Posterior vena cava (tissue), 2 donors: ENCODE measurements around the gene TKTL2. TPM values are rescaled to one million over a fixed set of nuclear protein-coding genes. Genes with fewer than 3 reads are reported as not detected.

Experiments
- DNase-seq: peaks from one replicate; pipeline ENCODE4 v3.0.0-alpha.2; 2020; ENCODE audit warnings: low spot score
- intact Hi-C, 2 donors: fragments of 100-400 bp; cut with DNase I; formaldehyde crosslinking; loops; one replicate each; pipeline versions ENCODE4 v1.14.1 to v1.14.2; 2022 to 2023
- long read RNA-seq, 2 donors: library from polyadenylated mRNA; unstranded; transcript quantifications; one replicate each; pipeline ENCODE4 v2.0.0, GENCODE V29; 2020 to 2021
- total RNA-seq, 2 donors: library from RNA; stranded (reverse); fragmentation: NEBNext Ultra II Directional; extraction: Animal tissue kit (Norgen Biotek cat#: 25700); gene quantifications; one replicate each; pipeline ENCODE4 v1.2.1, GENCODE V29; 2021
- donor health status: DM: yes; HTN: yes; CAD: no.
- donor health status: DM: yes; HTN: yes; CAD: no.

Gene TKTL2, protein sequence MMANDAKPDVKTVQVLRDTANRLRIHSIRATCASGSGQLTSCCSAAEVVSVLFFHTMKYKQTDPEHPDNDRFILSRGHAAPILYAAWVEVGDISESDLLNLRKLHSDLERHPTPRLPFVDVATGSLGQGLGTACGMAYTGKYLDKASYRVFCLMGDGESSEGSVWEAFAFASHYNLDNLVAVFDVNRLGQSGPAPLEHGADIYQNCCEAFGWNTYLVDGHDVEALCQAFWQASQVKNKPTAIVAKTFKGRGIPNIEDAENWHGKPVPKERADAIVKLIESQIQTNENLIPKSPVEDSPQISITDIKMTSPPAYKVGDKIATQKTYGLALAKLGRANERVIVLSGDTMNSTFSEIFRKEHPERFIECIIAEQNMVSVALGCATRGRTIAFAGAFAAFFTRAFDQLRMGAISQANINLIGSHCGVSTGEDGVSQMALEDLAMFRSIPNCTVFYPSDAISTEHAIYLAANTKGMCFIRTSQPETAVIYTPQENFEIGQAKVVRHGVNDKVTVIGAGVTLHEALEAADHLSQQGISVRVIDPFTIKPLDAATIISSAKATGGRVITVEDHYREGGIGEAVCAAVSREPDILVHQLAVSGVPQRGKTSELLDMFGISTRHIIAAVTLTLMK
- under 1 TPM in 1 of 2 donors, not detected in 1; 0.14 TPM for total RNA-seq
- long read RNA-seq, donor 1 = 0 reads
- long read RNA-seq, donor 2 = 0 reads

DNA sequence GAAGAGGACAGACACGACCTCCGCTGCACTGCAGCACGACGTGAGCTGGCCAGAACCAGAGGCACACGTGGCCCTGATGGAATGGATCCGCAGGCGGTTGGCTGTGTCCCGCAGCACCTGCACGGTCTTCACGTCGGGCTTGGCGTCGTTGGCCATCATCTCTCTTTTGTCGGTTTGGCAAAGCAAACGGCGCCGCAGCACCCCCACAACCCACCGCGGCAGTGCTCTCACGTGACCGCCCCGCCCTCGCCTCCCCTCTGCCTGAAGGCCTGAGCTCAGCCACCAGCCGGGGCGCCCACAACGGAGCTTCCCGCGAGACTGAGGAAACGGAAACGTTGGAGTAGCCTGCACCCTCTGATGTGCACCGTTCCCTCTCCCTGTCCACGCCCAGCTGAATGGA, at the start of gene TKTL2:
Gene TKTL2, minus strand, starts transcription at position 179 of the 400 bp plus-strand sequence. Its CDS starts 20 bp downstream, at position 159.
- intact Hi-C loops = no loop called here
- DNase-seq = no peak

DNA sequence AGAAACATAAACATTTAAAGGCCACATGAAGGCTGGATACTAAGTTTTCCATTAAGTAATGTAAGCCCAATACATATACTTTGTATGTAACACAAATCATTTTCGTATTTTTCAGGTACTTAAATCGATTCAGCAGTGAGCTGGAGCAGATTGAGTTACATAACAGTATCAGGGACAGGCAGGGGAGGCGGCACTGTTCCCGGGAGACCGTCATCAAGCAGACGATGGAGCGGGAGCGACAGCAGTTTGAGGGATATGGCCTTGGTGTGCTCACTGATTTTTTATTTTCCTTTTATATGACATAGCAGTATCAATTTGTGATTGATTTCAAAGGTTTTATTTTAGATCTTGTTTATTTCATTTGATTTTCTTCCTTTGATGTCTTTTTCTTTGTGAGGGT, 41.6 kb upstream of the TKTL2 start:
- no peak for DNase-seq
- intact Hi-C loops = no loop called here

DNA sequence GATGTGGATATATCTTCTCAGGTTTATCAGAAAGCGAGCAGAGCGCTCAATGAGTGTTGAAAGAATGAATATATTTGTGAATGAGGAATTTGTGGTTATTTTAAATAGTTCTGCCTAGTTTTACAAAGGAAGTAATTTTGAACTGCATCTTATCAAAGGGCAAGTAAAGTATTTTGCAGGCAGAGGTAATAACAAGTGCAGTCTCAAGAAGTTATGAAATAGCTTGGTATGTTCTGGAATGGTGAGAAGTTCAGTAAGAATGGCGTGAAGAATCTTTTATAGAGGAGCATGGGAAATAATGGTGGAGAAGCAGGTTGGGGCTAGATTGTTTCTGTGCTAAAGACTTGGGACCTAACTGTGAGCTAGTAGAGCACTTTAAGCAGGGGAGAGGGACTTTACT, 31.8 kb upstream of the TKTL2 start:
- DNase-seq = no peak
- intact Hi-C loops = no loop called here

DNA sequence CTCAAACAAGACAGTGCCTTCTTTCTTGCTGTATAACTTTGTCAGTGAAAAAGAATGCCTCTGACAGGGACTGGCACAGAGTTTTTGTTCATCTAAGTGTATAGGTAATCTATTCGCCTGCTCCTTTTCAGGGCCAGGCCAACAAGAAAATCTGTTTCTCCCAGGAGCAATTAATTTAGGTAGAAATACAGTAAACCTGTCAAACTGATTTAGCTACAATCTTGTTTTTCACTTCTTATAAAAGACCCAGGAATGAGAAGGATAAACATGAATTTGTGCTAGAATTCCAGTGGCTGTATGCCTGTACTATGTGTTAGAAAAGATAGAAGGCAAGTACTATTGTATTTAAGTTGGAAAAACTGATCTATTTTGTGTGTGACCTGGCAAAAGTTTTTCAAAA, 27.0 kb upstream of the TKTL2 start:
- no peak for DNase-seq
- intact Hi-C loops = no loop called here

DNA sequence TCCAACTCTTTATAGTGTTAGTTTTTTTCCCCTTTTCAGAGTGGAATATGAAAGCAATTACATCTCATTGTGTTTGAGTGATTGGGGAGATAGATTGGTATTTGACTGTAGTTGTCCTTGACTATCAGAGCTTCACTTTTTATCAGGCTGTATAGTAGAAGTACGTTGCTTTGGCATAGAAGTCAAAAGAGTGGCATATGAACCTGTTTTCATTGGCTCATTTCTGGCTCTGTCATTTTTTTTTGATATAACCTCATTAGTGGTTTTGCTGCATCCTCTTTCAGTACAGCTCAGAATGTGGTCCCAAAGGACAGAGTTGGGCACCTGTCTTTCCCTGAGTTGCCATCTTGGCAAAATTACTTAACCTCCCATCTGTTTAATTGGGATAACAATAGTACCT, 22.3 kb upstream of the TKTL2 start:
- no peak for DNase-seq
- intact Hi-C loops = loop anchor here (2.0 to 10.0 kb wide), 3 partner anchors 47 to 1879 kb away; partner anchors contain the start of genes CPE (in 1 of the 2) and NPY1R (in 1 of the 2)

DNA sequence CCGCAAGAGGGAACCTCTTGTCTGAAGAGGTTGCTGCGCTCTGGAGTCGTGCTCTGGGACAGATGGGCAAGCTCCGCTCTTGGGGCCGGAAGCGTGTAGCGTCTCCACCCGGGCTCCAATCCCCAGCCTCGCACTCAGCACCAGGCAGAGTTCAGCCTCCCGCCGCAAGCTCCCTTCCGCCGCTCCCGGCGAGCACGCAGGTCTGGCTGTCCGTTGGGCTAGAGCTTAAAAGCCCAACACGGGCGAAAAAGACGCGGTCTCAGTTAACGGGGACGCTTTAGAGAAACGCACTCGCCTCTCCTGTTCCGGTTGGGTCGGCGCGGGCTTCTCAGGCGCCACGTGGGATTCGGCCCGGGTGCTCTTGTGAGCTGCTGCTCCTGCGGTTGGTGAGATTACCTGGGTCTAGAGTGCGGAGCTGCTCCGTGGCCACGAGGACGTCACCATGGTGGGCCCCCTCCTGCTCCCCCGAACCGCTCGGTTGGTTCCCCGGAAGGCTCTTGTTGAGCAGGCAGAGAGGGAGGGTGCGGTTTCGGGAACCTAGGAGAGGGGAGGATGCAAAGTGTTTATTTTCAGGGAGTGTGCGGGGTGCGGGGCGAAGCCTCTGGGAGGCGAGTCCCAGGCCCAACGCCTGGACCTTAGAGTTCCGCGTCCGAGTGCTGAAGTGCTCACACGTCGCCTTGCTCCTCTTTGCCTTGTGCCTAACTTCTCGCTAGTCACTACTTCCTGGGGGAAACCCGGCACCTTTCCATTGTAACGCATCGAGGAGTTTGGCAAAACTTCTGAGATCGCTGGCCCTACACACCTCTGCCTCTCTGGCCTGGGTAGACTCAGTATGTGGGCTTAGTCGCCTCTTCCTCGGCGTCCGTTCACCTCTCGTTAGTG, 21.0 kb upstream of the TKTL2 start, which contains the start of gene TMA16:
Gene TMA16, plus strand, starts transcription at position 331 of the 882 bp plus-strand sequence. Its CDS starts 112 bp downstream, at position 443.
- intact Hi-C loops = loop anchor here (2.0 to 10.0 kb wide), 3 partner anchors 48 to 1880 kb away; partner anchors contain the start of genes CPE (in 1 of the 2) and NPY1R (in 1 of the 2)
- peak; percentile 96 for DNase-seq

DNA sequence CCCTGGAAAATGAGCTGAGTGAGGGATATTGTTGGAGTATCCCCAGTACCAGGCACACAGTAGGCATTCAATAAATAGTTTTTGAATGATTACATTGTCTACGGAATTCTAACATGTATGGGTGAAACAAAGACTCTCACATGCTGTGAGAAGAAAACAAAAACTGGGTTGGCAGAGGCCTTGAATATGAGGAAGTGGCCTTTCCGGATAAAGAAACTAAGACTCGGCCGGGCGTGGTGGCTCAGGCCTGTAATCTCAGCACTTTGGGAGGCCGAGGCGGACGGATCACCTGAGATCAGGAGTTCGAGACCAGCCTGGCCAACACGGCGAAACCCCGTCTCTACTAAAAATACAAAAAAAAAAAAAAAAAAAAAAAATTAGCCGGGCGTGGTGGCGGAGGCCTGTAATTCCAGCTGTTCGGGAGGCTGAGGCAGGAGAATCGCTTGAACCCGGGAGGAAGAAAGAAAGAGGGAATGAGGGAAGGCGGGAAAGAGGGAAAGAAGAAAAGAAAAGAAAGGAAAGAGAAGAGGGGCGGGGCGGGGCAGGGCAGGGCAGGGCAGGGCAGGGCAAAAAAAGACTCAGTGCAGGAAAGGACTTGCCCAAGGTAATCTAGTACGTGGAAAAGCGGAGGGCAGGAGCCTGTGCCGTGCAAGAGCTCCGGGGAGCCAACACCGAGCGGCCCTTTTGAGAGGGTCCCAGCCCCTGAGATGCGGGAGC, 20.2 kb upstream of the TKTL2 start:
- DNase-seq = no peak
- intact Hi-C loops = loop anchor here (2.0 to 10.0 kb wide), 3 partner anchors 49 to 1881 kb away; partner anchors contain the start of genes CPE (in 1 of the 2) and NPY1R (in 1 of the 2)

DNA sequence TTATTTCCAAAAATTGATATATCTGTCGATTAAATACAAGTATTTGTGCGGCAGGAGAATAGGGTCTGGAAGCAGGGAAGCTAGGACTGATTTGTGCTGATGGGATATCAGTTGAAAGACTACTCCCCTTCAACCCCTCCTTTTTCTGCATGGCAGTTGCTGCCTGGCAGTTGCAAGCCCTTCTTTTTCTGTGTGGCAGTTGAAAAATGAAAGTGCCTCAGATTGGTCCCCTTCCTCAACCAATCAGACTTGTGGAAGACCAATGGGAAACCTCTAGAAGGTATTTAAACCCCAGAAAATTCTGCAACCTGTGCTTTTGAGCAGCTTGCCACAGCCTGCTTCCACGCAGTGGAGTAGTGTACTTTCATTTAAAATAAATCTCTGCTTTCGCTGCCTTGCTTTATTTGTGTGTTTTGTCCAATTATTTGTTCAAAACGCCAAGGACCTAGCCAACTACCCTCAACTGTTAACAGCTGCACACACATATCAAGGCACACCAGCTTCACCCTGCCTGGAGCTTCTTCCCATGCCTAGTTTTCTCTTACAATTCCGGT, 19.5 kb upstream of the TKTL2 start:
- intact Hi-C loops = loop anchor here (10.0 kb wide), 2 partner anchors 158 to 1882 kb away; partner anchors contain the start of genes CPE (in 1 of the 2) and NPY1R (in 1 of the 2)

DNA sequence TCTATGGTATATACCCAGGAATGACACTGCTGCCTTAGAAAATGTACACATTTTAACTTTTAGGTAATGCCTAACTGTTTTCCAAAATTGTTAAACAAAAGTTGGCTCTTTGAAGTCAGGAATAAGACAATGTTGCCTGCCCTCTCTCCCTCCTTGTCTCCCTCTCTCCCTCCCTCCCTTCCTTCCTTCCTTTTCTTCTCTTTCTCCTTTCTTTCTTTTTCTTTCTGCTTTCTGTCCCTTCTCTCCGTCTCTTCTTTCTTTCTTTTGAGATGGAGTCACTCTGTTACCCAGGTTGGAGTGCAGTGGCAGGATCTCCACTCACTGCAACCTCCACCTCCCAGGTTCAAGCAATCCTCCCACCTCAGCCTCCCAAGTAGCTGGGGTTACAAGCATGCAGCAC, 16.4 kb upstream of the TKTL2 start:
- intact Hi-C loops = loop anchor here (10.0 kb wide), 3 partner anchors 55 to 1885 kb away; partner anchors contain the start of genes CPE (in 1 of the 2) and NPY1R (in 1 of the 2)
- DNase-seq = no peak

More for the DNA sequence above, 19.5 kb upstream of the TKTL2 start:
- no peak for DNase-seq

DNA sequence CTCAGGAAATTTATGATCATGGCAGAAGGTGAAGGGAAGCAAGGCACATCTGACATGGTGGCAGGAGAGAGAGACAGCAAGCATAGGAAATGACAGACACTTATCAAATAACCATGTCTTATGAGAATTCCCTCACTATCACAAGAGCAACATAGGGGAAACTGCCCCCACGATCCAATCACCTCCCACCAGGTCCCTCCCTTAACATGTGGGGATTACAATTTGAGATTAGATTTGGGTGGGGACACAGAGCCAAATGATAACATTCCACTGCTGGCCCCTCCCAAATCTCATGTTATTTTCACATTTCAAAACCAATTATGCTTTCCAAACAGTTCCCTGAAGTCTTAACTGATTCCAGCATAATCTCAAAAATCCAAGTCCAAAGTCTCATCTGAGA, 12.8 kb upstream of the TKTL2 start:
- no peak for DNase-seq
- intact Hi-C loops = loop anchor here in 1 of 2 donors (10.0 kb wide), 1 partner anchor 58 kb away; no protein-coding TSS in a partner anchor

DNA sequence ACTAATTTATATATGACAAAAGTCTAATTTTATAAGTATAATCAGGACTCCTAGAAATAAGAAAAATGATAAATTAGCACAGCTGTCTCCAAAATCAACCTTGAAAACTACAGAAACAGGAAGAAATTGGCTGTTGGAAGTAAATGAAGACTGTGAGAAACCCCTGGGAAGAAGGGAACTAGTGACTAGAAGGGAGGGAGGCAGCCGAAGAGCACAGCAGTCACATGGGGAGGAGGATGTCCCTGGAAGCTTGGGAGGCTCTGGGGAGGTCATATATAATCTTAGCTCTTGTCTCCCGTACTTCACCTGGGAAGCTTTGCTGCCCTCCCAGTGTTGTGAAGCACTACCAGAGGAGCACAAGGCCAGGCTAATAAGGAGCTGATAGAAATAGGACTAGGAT, 12.0 kb upstream of the TKTL2 start:
- intact Hi-C loops = loop anchor here in 1 of 2 donors (10.0 kb wide), 1 partner anchor 59 kb away; no protein-coding TSS in a partner anchor
- DNase-seq = no peak

DNA sequence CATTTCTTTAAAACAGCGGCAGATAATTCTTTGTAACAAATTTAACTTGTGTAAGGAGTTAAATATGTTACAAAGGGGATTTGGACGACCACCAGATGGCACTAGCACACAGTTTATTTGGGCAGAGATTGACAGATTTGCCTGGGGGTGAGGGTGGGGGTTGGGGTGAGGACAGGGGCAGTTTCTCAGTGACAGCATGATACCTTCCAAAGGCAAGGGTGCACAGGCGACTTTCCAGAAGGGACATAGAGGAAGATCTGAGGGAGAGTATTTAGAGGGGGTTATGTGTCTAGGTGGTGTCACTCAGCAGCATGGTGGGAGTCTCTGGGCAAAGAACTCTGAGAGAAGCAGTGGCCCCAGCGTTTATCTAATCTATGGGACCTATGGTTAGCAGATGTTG, 11.4 kb upstream of the TKTL2 start:
- intact Hi-C loops = loop anchor here in 1 of 2 donors (10.0 kb wide), 1 partner anchor 60 kb away; no protein-coding TSS in a partner anchor
- no peak for DNase-seq

DNA sequence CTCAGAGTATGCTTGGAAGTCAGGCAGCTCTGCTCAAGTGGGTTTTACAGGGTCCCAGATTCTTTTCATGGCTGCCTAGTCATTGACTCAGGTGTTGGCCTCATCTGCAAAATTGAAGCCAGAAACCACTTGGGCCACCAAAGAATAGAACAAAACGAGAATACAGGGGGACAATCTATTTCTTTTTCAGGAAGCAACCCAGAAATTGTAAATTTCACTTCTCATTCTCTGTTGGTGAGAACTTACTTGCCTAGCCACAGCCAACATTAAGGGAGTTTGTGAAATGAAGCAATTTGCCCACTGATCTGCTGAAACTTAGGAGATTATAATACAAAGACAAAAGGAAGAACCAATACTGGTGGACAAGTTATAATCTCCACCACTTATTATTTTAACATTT, 8.6 kb upstream of the TKTL2 start:
- intact Hi-C loops = loop anchor here in 1 of 2 donors (10.0 kb wide), 1 partner anchor 63 kb away; no protein-coding TSS in a partner anchor
- DNase-seq = no peak

DNA sequence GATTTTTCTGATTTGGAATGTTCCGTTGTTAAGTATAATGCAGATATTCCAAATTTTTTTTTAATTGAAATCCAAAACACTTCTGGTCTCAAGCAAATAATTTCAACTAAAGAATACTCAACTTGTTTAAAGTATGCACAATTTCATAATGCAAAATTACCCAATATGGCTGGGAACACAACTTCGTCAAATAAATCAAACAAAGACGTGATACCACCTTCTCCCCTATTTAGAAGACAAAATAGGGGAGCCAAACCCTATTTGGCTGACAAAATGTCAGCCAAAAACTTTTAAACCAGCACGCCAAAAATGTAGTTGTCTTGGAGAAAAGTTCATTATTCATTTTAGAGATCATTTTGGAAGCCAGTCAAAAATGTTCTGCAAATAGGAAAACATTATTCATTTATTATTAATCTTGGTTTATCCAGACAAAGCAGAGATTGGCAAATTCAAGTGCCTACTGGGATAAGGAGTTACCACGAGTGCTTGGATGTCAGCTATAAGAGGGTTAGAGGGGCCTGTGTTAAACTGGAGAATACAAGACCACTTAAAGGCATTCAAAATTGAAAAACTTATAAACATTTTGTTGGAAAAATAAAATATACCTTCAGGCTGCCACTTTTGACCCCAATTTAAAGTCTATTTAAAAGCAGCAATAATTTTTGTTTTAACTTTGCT, 3.3 kb upstream of the TKTL2 start:
- intact Hi-C loops = no loop called here
- no peak for DNase-seq

DNA sequence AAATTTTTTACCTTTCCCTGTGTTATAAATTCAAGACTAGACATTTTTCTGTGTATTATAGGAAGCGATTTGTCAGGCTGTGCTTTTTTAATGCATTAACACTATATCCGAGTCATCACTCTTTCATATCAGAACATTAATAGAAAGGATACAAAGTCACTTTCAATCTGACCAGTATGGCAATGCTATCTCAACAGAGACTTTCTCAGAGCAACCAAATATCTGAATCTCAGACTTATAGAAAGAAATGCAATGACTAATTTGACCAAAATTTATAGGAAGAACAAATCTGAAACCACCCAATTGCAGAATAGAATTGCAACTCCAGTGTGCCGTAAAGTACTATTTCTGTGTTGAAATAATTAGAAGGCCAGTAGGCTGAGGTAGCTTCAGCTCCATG, 473 bp upstream of the TKTL2 start:
- no peak for DNase-seq
- intact Hi-C loops = no loop called here

DNA sequence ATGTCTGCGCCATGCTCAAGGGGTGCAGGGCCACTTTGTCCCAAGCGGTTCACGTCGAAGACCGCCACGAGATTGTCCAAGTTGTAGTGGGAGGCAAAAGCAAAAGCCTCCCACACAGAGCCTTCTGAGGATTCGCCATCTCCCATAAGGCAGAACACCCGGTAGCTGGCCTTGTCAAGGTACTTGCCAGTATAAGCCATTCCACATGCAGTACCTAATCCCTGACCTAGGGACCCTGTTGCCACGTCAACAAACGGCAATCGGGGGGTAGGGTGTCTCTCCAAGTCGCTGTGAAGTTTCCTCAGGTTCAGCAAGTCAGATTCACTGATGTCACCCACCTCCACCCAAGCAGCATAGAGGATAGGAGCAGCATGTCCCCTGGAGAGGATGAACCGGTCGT, 424 bp downstream of the TKTL2 start:
- intact Hi-C loops = no loop called here
- no peak for DNase-seq

DNA sequence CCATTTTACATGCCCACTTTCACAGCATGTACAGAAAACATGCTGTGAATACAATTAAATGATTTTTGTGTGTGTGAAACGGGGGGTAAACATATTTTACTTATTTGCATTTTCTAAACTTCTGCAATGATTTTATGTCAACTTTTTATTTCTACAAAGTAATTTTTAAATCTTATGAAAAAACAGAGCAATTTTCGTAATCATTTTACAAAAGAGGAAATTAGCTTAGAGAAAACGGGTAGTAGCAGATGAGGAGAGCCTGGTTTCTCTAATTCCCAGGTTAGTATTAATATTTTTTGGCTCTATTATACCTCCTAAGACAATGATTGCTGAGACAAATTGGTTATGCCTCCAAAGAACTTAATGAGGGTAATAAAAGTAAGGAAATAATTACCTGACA, 3.2 kb downstream of the TKTL2 start:
- intact Hi-C loops = no loop called here
- no peak for DNase-seq
